ENCODE data around the gene LRRC23.
A peak's percentile ranks its signal among the peaks of the same experiment; 100 is the strongest.
"Not testable (repeated sequence)": the region's sequence is repeated elsewhere in the genome, so short reads cannot be mapped to it uniquely, and the experiment has no call there.

The LRRC23 gene

DNA sequence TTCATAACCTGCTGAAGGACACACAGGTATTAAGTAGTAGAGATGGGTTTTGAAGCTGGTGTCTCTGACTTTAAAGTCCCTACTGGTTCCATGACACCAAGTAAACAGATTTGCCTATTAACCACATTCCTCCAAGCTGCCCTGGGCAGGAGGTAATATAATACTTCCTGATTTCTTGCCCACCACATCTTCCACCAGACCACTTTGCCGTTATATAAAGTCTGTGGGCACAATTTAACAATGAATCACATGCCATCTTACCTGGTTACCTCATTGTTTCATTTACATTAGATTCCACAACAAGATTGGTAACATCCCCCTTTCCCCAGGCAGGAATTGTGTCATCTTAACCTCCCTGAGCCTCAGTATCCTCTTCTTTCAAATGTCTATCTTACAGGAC, 900 bp upstream of the LRRC23 start:
- DNase-seq = no peak

DNA sequence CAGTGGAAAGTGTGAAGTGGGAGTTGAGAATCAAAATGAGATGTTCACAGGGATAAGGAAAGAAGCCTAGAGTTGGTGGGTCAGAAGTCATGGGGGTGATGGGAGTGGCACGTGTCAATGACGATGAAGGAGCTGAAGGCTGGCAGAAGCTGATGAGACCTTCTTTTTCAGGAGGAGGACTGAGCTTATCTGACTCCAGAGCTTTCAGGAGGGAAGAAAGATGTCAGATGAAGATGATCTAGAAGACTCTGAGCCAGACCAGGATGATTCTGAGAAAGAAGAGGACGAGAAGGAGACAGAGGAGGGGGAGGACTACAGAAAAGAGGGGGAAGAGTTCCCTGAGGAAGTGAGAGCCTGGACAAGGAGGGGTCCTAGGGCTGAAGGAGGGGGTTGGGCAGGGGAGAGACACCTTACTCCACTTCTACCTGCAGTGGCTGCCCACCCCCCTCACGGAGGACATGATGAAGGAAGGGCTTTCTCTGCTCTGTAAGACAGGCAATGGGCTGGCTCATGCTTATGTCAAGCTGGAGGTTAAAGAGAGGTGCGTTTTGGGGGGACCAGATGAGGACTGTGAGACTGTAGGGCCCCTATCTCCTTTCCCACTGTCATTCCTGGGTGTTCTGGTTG, 905 bp downstream of the LRRC23 start:
- DNase-seq = no peak

- DNase-seq = not testable (repeated sequence)
These were observed 3.5 kb downstream of the LRRC23 start for GRCh38 chr12:6908141-6908540.

- DNase-seq = no peak
These were observed 5.0 kb downstream of the LRRC23 start for GRCh38 chr12:6909421-6910145.

DNA sequence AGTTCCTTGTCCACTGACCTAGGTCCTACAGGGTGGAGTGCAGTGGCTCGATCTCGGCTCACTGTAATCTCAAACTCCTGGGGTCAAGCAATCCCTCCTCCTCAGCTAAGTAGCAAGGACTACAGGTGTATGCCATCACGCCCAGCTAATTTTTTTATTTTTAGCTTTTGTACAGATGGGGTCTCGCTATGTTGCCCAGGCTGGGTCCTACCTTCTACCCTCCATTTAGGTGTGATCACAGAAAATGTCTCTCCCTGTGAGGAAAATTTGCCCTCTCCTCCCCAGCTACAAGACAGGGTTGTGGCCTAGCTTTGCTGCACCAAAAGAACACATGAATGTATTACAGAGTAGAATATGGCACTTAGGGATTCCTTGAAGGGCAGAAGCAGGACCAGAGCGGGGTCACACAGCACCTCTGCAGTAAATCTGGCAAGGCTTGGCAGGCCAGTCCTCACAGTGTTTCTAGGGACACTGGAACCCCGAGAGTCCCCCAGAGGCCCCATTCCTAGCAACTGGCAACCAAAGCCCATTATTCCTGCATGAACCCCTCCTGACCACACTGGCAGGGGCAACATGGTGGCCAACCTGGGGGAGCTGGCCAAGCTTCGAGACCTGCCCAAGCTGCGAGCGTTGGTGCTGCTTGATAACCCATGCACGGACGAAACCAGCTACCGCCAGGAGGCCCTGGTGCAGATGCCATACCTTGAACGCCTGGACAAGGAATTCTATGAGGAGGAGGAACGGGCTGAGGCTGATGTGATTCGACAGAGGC, 7.7 kb downstream of the LRRC23 start:
- DNase-seq = no peak

DNA sequence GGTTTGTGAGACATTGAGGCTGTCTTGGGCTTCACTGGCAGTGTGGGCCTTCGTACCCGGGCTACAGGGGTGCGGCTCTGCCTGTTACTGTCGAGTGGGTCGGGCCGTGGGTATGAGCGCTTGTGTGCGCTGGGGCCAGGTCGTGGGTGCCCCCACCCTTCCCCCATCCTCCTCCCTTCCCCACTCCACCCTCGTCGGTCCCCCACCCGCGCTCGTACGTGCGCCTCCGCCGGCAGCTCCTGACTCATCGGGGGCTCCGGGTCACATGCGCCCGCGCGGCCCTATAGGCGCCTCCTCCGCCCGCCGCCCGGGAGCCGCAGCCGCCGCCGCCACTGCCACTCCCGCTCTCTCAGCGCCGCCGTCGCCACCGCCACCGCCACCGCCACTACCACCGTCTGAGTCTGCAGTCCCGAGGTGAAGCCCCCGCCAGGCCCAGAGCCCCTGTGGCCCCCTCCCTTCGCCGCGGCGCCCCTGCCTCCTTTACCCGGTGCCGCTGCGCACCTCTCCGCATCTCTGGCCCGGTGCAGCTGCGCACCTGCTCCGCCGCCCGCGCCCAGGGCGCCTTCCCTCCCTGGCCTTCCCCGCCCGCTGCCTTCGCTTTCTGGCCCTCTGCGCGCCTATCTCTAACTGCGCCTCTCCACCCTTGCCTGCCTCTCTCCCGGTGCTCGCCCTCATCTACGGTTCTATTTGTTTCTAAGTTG, 9.8 kb downstream of the LRRC23 start, which contains the start of gene ENO2:
TSS of gene ENO2 (plus strand) at position 335 of the 701 bp plus-strand sequence. CDS start 1,253 bp downstream, outside the sequence.
- DNase-seq = peak; percentile 34 to 79 (median 65)

GRCh38 chr12:6914947-6915788, 10.5 kb downstream of the LRRC23 start:
- DNase-seq = no peak

- DNase-seq = no peak
These were observed 11.2 kb downstream of the LRRC23 start for GRCh38 chr12:6915789-6916285.

GRCh38 chr12:6916426-6917200, 12.0 kb downstream of the LRRC23 start:
- no peak for DNase-seq

- no peak for DNase-seq
These were observed 13.0 kb downstream of the LRRC23 start for GRCh38 chr12:6917491-6918231.

DNA sequence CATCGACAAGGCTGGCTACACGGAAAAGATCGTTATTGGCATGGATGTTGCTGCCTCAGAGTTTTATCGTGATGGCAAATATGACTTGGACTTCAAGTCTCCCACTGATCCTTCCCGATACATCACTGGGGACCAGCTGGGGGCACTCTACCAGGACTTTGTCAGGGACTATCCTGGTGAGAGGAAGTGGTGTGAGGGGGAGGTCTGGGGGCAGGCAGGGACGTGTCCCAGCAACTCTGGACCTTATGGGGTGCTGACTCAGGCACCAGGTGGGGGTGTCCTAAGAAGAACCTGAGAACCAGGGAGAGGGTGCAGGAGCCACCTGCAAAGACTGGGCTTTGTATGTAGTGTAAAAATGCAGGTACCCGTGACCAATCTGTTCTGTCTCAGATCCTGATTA, 15.0 kb downstream of the LRRC23 start:
- no peak for DNase-seq

- no peak for DNase-seq
These were observed 16.9 kb downstream of the LRRC23 start for GRCh38 chr12:6921539-6921938.

GRCh38 chr12:6921996-6922946, 17.6 kb downstream of the LRRC23 start:
- no peak for DNase-seq

DNA sequence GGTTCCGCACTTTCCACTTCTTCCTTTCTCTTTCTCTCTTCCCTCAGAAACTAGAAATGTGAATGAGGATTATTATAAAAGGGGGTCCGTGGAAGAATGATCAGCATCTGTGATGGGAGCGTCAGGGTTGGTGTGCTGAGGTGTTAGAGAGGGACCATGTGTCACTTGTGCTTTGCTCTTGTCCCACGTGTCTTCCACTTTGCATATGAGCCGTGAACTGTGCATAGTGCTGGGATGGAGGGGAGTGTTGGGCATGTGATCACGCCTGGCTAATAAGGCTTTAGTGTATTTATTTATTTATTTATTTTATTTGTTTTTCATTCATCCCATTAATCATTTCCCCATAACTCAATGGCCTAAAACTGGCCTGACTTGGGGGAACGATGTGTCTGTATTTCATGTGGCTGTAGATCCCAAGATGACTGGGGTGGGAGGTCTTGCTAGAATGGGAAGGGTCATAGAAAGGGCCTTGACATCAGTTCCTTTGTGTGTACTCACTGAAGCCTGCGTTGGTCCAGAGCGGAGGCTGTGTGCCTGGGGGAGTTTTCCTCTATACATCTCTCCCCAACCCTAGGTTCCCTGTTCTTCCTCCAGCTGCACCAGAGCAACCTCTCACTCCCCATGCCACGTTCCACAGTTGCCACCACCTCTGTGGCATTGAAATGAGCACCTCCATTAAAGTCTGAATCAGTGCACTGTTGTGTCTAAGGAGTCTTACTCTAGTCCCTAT, 18.5 kb downstream of the LRRC23 start:
- no peak for DNase-seq

DNA sequence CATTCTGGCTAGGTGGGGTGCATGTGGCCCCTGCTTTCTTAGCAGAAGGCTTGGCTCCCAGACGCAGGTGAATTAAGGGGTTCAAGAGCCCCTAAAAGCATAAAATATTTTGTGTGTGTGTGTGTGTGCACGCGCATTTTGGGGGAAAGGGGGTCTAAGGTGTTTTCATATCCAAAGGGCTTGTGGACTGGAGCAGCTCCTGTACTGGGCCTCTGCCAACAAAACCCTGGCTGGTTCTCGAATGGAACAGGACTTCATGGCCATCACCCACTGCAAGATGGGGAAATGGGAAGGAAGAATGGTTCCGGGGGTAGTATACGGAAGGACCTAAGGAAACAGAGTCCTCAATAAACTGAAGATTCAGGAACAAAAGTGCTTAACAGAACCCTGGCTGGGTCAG, 19.2 kb downstream of the LRRC23 start:
- DNase-seq = no peak

DNA sequence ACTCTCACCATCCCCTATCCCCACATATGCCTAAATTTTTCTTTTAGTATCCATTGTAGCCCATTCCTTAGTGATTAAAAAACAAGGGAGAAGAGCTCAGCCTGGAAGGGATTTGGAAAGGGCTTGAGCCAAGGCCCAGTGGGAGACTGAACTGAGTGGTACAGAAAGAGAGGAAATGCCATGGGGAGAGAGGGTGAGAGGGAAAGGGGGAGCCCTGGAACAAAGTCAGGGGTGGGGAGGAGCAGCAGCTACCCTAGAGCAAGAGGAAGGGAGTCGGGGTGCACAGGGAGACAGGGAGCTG, 20.6 kb downstream of the LRRC23 start:
- no peak for DNase-seq

- no peak for DNase-seq
These were observed 21.1 kb downstream of the LRRC23 start for GRCh38 chr12:6925540-6926279.
